Mesenteric fat pad (tissue), 1 donor: Measurements from ENCODE around the gene NTPCR. TPM values are rescaled to one million over a fixed set of nuclear protein-coding genes. Genes with fewer than 3 reads are reported as not detected.
"Not testable (repeated sequence)": the region's sequence is repeated elsewhere in the genome, so short reads cannot be mapped to it uniquely, and the experiment has no call there.

Source experiments
- DNase-seq: peaks from one replicate; pipeline ENCODE4 v3.0.0-alpha.2; 2020; ENCODE audit warnings: low spot score
- total RNA-seq: library from RNA; stranded (reverse); fragmentation: NEBNext Ultra II Directional; extraction: Animal tissue kit (Norgen Biotek cat#: 25700); gene quantifications from one replicate; pipeline ENCODE4 v1.2.1, GENCODE V29; 2021
- donor health status: DM: yes; HTN: yes; CAD: no.

Gene NTPCR
- total RNA-seq, 1 donor from 2014 or later, result 33.5 TPM

- no peak for DNase-seq
Measured at GRCh38 chr1:232925421-232926220, 24.8 kb upstream of the NTPCR start.

- not testable (repeated sequence) for DNase-seq
Measured at GRCh38 chr1:232927166-232927565, 23.2 kb upstream of the NTPCR start.

DNA sequence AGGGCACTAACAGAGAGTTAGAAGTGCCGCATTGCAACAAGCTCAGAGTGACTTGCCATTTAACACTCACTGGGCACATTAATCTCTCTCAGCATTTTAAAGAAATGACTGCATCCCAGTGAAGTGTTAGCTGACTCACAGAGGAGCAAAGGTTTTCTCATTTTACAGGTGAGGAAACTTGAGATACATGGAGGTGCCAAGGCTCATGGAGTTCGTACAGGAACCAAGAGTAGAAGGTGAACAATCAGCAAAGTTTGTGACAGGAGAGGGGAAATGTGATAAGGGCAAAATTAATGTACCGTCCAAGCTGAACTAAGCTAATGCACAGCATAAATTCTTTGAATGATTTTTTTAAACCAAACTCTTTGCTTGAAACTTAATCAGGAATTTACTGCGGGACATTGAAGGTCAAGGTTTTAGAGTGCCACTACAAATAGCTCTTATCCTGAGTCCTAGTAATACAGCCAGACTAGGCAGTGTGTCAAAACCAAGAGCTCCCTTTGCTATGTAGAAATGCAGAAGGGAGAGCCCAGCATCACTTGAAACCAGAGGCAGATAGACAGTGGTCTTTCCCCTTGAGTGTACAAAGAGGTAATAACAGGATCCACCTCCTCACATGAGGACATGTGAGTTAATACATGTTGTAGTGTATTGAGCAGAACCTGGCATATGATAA is 22.4 kb upstream of the NTPCR start:
- no peak for DNase-seq

- DNase-seq, result no peak
Measured at GRCh38 chr1:232932486-232933425, 17.7 kb upstream of the NTPCR start.

DNA sequence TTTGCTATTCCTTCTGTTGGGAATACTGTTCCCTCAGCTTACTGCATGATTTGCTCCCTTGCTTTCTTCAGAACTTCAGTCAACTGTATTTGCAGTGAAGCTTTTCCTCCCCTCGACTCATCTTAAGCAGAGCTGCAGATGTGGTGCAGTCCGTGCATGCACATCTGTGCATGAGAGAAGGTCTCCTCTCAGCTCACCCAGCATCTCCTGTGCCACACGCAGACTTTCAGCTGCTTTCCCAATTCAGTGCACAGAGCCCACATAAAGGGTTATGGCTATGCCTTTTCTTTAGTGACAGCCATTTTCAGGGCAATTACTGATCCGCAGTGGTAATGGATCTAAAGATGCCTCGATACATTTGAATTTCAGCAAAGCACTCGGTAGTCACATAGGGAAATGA is 13.5 kb upstream of the NTPCR start:
- DNase-seq, result no peak

GRCh38 chr1:232937741-232938375 is 12.6 kb upstream of the NTPCR start:
- no peak for DNase-seq

DNA sequence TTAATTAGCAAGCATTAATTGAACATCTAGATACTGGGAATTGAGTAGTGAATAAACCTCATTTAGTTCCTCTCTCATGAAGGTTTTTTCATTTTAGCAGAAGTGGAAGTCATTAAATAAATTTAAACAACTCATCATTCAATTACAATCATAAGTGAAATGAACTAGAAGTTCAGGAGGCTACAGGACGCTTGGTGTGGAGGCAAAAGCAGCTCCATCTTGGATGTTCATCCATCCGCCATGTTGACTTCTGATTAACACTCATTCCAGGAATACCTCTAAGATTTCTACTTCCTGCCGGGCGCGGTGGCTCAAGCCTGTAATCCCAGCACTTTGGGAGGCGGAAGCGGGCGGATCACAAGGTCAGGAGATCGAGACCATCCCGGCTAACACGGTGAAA is 11.5 kb upstream of the NTPCR start:
- no peak for DNase-seq

- DNase-seq, result no peak
Measured at GRCh38 chr1:232939748-232940147, 10.7 kb upstream of the NTPCR start.

- DNase-seq, result no peak
Measured at GRCh38 chr1:232940262-232940661, 10.1 kb upstream of the NTPCR start.

GRCh38 chr1:232942413-232943294 is 7.8 kb upstream of the NTPCR start:
- DNase-seq, result no peak

GRCh38 chr1:232943679-232944252 is 6.6 kb upstream of the NTPCR start:
- DNase-seq, result no peak

DNA sequence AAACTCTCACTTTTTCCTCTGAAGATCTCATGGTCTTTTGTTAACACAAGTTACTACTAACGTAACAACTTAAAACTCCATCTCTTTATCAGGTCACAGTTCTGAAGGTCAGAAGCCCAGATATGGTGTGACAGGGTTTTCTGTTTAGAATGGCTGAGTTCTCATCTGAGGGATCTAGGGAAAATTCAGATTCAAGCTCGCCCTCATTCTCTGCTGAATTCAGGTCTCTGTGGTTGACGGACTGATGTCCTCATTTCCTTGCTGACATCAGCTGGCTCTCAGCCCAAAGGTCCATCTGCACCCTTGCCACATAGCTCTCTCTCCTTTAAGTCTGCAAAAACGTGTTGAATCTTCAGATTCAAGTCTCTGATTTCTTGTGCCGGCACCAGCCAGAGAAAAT is 6.1 kb upstream of the NTPCR start:
- DNase-seq, result no peak

DNA sequence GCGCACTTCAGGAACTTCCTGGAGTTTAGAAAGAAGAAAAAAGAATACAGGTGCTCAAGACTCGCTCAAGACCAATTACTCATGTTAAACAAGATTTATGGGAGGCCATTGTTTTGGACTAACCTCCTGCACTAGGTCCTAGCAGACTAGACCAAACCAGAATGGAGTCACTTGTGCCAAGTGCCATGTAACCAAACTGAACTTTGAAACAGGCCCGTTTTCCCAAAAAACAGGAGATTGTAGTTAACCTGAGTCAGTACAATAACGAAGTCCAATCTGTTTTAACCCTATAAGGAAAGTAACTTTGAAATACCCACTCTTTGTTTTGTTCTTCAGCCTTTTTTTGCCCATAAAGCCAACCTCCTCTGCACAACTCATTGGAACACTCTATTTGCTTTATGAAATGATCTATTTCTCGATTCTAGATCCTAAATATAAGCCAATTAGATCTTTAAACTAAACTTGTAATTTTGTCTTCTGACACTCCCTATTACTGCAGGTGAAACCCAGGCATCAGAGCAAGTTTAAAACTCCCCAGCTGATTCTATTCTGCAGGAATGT is 695 bp upstream of the NTPCR start:
- DNase-seq, result no peak

GRCh38 chr1:232951180-232951579 is 769 bp downstream of the NTPCR start:
- DNase-seq, result no peak

- no peak for DNase-seq
Measured at GRCh38 chr1:232951605-232952004, 1.2 kb downstream of the NTPCR start.

DNA sequence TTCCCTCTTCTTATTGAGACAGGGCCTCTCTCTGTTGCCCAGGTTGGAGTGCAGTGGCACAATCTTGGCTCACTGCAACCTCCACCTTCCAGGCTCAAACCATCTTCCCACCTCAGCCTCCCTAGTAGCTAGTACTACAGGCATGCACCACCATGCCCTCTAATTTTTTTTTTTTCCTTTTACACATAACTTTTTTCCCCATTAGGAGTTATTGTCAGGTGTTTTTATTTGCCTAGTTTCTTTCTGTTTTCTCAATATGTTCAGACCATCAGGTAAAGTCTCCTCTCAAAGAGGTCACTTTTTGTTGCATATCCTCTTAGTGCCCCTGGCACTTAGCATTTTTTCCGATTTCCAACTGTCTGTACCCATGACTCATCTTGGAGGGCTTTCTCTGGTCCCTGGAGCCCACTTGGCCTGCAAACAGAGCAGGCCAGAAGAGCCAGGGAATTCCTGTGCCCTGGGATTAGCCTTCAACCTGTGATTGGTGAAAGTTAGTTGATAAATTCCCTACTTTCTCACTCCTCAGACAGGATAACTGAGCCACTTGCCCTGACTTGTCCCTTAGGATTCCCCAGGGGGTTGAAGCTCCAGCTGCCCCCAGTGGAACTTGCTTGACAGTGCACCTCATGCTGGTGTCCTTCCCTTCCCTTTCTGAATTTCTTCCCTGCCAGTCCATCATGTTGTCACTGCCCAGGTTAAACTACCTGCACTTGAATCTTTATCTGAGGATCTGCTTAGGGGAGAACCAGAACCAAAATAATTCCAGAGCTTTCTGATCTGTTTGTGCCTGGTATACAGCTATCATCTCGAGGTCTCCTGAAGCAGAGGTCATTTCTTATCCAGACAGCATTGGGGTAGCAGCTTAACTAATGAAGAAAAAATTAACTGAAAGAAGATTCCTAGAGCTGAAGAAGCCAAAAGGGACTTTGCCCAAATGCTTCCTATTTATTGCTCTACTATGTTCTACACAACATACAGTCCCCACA is 2.4 kb downstream of the NTPCR start:
- no peak for DNase-seq

- no peak for DNase-seq
Measured at GRCh38 chr1:232954594-232955365, 4.4 kb downstream of the NTPCR start.
